ENCODE measurements around the gene MRPL12.

The MRPL12 gene

GRCh38 chr17:81733507-81734404 lies 30.6 kb downstream of the MRPL12 start:
- no peaks in the 10 kb centered on the region for H3K27me3 ChIP-seq (ENCODE audit: control insufficient read depth, insufficient read depth, low read length)
- H3K4me3 ChIP-seq (ENCODE audit: low read depth, low read length), result no peak overlapping the region
- H3K36me3 ChIP-seq (ENCODE audit: control insufficient read depth, insufficient read depth, low read length), result no peaks in the 10 kb centered on the region
- no peak overlapping the region for H3K4me2 ChIP-seq (ENCODE audit: low read length)
- peaks cover 8% of the 10 kb centered on the region for H3K4me1 ChIP-seq
- H3K9ac ChIP-seq, result no peak overlapping the region
- H3K9me3 ChIP-seq (ENCODE audit: control insufficient read depth, low read length), result no peaks in the 10 kb centered on the region
- no peak overlapping the region for H2AFZ ChIP-seq
- H3K79me2 ChIP-seq, result no peaks in the 10 kb centered on the region
- no peak overlapping the region for H3K27ac ChIP-seq
- peak; percentile 96 for TF ChIP-seq CTCF (IDR thresholded peaks at IDR 0.05)

- Histone ChIP-seq H3K79me2 (no peaks in the 10 kb centered on the region), H3K4me2 (ENCODE audit: low read length) (no peak overlapping the region), H3K9me3 (ENCODE audit: control insufficient read depth, low read length) (no peaks in the 10 kb centered on the region), H3K4me1 (peaks cover 8% of the 10 kb centered on the region), H3K27ac (no peak overlapping the region), H3K4me3 (ENCODE audit: low read depth, low read length) (no peak overlapping the region), H2AFZ (no peak overlapping the region), H3K27me3 (ENCODE audit: control insufficient read depth, insufficient read depth, low read length) (no peaks in the 10 kb centered on the region), H3K36me3 (ENCODE audit: control insufficient read depth, insufficient read depth, low read length) (no peaks in the 10 kb centered on the region), H3K9ac (no peak overlapping the region)
- no peak for TF ChIP-seq CTCF (IDR thresholded peaks at IDR 0.05)
These were observed 31.5 kb downstream of the MRPL12 start for GRCh38 chr17:81734405-81735263.

GRCh38 chr17:81735264-81736102 lies 32.3 kb downstream of the MRPL12 start:
- H3K4me2 ChIP-seq (ENCODE audit: low read length), result no peak overlapping the region

More at GRCh38 chr17:81735264-81736102, 32.3 kb downstream of the MRPL12 start:
- no peaks in the 10 kb centered on the region for H3K27me3 ChIP-seq (ENCODE audit: control insufficient read depth, insufficient read depth, low read length)
- H3K4me3 ChIP-seq (ENCODE audit: low read depth, low read length), result no peak overlapping the region
- no peak overlapping the region for H3K27ac ChIP-seq
- H3K36me3 ChIP-seq (ENCODE audit: control insufficient read depth, insufficient read depth, low read length), result no peaks in the 10 kb centered on the region
- no peak for TF ChIP-seq CTCF (IDR thresholded peaks at IDR 0.05)
- no peak overlapping the region for H3K9ac ChIP-seq
- no peaks in the 10 kb centered on the region for H3K79me2 ChIP-seq
- H3K4me1 ChIP-seq, result peaks cover 8% of the 10 kb centered on the region
- H2AFZ ChIP-seq, result peak overlapping the region; percentile 72
- H3K9me3 ChIP-seq (ENCODE audit: control insufficient read depth, low read length), result no peaks in the 10 kb centered on the region

Data from parathyroid adenoma (tissue), 2 donors.